Measurements from ENCODE around the gene GPATCH11. TPM values are rescaled to one million over a fixed set of nuclear protein-coding genes. Genes with fewer than 3 reads are reported as not detected.

The GPATCH11 gene
- polyA plus RNA-seq, 1 experiment: 2.0 TPM

GRCh38 chr2:37142546-37142945, 58.2 kb downstream of the GPATCH11 start:
- POLR2A ChIA-PET: interaction anchor here (0.6 kb wide), 1 partner anchor 10 kb away, joined by 17 read pairs; no protein-coding TSS in a partner anchor
- no peak for TF ChIP-seq CTCF (IDR thresholded peaks at IDR 0.05; ENCODE audit: insufficient read depth, low read depth, low read length)
- H3K4me3 ChIP-seq (ENCODE audit: low read depth, low read length): no peak overlapping the region
- DNase-seq (ENCODE audit: low read depth): no peak
- peaks cover 9% of the 10 kb centered on the region for H3K36me3 ChIP-seq (ENCODE audit: control insufficient read depth, insufficient read depth, low read length)
- H3K27me3 ChIP-seq (ENCODE audit: control insufficient read depth, insufficient read depth, low read length): no peaks in the 10 kb centered on the region
- CTCF ChIA-PET: interaction anchor here (1.1 kb wide), 1 partner anchor 19 kb away, joined by 3 read pairs; no protein-coding TSS in a partner anchor

DNA sequence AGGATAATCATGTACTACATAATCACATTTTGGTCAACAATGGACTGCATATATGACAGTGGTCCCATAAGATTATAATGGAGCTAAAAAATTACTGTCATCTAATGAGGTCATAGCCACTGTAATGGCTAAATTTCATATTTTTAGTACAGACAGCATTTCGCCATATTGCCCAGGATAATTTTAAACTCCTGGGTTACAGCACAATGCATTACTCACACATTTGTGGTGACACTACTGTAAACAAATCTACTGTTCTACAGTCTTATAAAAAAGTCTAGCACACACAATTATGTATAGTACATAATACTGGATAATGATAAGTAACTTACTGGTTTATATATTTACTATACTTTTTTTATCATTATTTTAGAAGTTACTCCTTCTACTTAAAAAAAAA, 59.7 kb downstream of the GPATCH11 start:
- POLR2A ChIA-PET: no interaction called here

DNA sequence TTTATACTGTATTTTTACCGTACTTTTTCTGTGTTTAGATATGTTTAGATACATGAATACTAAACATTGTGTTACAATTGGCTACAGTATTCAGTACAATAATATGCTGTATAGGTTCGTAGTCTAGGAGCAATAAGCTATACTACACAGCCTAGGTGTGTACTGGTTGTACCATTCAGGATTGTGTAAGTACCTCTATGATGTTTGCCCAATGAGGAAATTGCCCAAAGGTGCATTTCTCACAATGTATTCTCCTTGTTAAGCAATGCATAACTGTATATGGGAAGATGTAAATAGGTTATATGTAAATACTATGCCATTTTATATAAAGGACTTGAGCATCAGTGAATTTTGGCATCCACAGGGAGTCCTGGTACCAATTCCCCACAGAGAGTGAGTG, 61.7 kb downstream of the GPATCH11 start:
- DNase-seq (ENCODE audit: low read depth): no peak
- ChIA-PET POLR2A (no interaction called here), CTCF (interaction anchor here (0.9 to 1.3 kb wide), 2 partner anchors 9 to 12 kb away, joined by 3 read pairs; no protein-coding TSS in a partner anchor)
- no peak overlapping the region for H3K4me3 ChIP-seq (ENCODE audit: low read depth, low read length)
- H3K36me3 ChIP-seq (ENCODE audit: control insufficient read depth, insufficient read depth, low read length): peaks cover 8% of the 10 kb centered on the region
- TF ChIP-seq CTCF (IDR thresholded peaks at IDR 0.05; ENCODE audit: insufficient read depth, low read depth, low read length): no peak
- H3K27me3 ChIP-seq (ENCODE audit: control insufficient read depth, insufficient read depth, low read length): no peaks in the 10 kb centered on the region

More for the DNA sequence above, 59.7 kb downstream of the GPATCH11 start:
- Histone ChIP-seq H3K27me3 (ENCODE audit: control insufficient read depth, insufficient read depth, low read length) (no peaks in the 10 kb centered on the region), H3K4me3 (ENCODE audit: low read depth, low read length) (no peak overlapping the region), H3K36me3 (ENCODE audit: control insufficient read depth, insufficient read depth, low read length) (peaks cover 8% of the 10 kb centered on the region)
- no peak for TF ChIP-seq CTCF (IDR thresholded peaks at IDR 0.05; ENCODE audit: insufficient read depth, low read depth, low read length)
- CTCF ChIA-PET: no interaction called here
- no peak for DNase-seq (ENCODE audit: low read depth)

GRCh38 chr2:37148325-37148724, 64.0 kb downstream of the GPATCH11 start:
- Histone ChIP-seq H3K4me3 (ENCODE audit: low read depth, low read length) (no peak overlapping the region), H3K27me3 (ENCODE audit: control insufficient read depth, insufficient read depth, low read length) (no peaks in the 10 kb centered on the region), H3K36me3 (ENCODE audit: control insufficient read depth, insufficient read depth, low read length) (peaks cover 8% of the 10 kb centered on the region)
- CTCF ChIA-PET: no interaction called here
- POLR2A ChIA-PET: no interaction called here
- no peak for DNase-seq (ENCODE audit: low read depth)
- TF ChIP-seq CTCF (IDR thresholded peaks at IDR 0.05; ENCODE audit: insufficient read depth, low read depth, low read length): no peak

Other genes with a start within 250 kb of the GPATCH11 start
- gene STRN, start 118.0 kb upstream of the GPATCH11 start, polyA plus RNA-seq (2011; rRNA removed): 8.5 and 18.0 TPM in 2 replicates
- 10.4 and 17.3 TPM in 2 replicates for gene HEATR5B, start 146 bp upstream of the GPATCH11 start, polyA plus RNA-seq (2011; rRNA removed)
- 9.3 and 18.6 TPM in 2 replicates for gene EIF2AK2, start 72.5 kb downstream of the GPATCH11 start, polyA plus RNA-seq (2011; rRNA removed)
- not detected in 2 replicates for gene SULT6B1, start 104.2 kb downstream of the GPATCH11 start, polyA plus RNA-seq (2011; rRNA removed)
- 24.6 and 40.0 TPM in 2 replicates for gene CEBPZOS, start 112.0 kb downstream of the GPATCH11 start, polyA plus RNA-seq (2011; rRNA removed)
- 3.7 and 9.0 TPM in 2 replicates for gene CEBPZ, start 147.1 kb downstream of the GPATCH11 start, polyA plus RNA-seq (2011; rRNA removed)
- 9.5 and 17.3 TPM in 2 replicates for gene NDUFAF7, start 147.1 kb downstream of the GPATCH11 start, polyA plus RNA-seq (2011; rRNA removed)
- 12.7 and 21.9 TPM in 2 replicates for gene PRKD3, start 240.3 kb downstream of the GPATCH11 start, polyA plus RNA-seq (2011; rRNA removed)